ENCODE results near the gene SRBD1.

GRCh38 chr2:45648636-45649035 lies 37.6 kb upstream of the SRBD1 start:
- TF ChIP-seq CTCF (IDR thresholded peaks at IDR 0.05), result no peak
- TF ChIP-seq RNF2 (IDR thresholded peaks at IDR 0.05; ENCODE audit: borderline replicate concordance, low read depth), result no peak
- TF ChIP-seq BHLHE40 (IDR thresholded peaks at IDR 0.05; ENCODE audit: low read depth, low read length), result no peak
- no peak for TF ChIP-seq EP300 (IDR thresholded peaks at IDR 0.05)
- no peak for TF ChIP-seq POLR2A (IDR thresholded peaks at IDR 0.05; ENCODE audit: low read length)
- no peak for TF ChIP-seq REST (IDR thresholded peaks at IDR 0.05)
